GM12892 (cell line): ENCODE measurements around the gene SEMA3A.

Experiments
- POLR2A ChIP-seq: IDR thresholded peaks from 2 replicates; pipeline ENCODE4 v1.6.1; 2011; ENCODE audit warnings: low read depth, low read length, control low read depth
- POLR2AphosphoS5 ChIP-seq: IDR thresholded peaks from 2 replicates; pipeline ENCODE4 v1.6.1; 2011; ENCODE audit warnings: low read depth, low read length, control low read depth
- TAF1 ChIP-seq: IDR thresholded peaks from 2 replicates; pipeline ENCODE4 v1.6.1; 2011; ENCODE audit warnings: low read depth, mild to moderate bottlenecking, control low read depth, low read length, borderline replicate concordance

DNA sequence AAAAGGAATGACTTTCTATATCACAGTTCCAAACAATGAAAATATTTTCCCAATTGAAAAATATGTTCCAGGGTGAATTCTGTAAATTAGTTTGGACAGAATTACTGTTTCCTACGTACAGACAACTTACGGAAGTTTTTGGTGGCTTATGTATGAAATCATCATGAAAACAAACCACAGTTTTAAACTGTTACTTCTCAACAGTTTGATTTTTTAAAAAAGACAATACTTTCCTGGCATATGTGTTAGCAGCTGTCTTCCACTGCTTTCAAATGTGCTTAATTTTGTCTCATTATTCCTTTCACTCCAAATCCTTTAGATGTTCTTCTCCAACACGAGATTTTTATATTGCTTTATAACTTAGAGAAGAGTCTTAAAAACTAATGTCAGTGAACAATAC, 56.2 kb downstream of the SEMA3A start:
- TF ChIP-seq TAF1 (no peak), POLR2AphosphoS5 (no peak), POLR2A (no peak)
